NCI-H1930 (cell line): Measurements from ENCODE around the gene FAM135A.

Source experiments
- DNase-seq, 2 experiments: peaks; one replicate each; lab custom pipeline; 2025; lab: John Stamatoyannopoulos, UW

Gene FAM135A

GRCh38 chr6:70413114-70413991, at the start of gene FAM135A:
Gene FAM135A (plus strand): TSS chr6:70413508. CDS start chr6:70428343, 14,835 bp downstream.
- DNase-seq = peak; percentile 98

GRCh38 chr6:70363741-70364493, 49.4 kb upstream of the FAM135A start:
- DNase-seq = no peak

- peak; percentile 5 to 37 for DNase-seq
These were observed 43.9 kb upstream of the FAM135A start for GRCh38 chr6:70369332-70369950.

GRCh38 chr6:70370496-70370895, 42.8 kb upstream of the FAM135A start:
- no peak for DNase-seq

- peak; percentile 16 to 56 for DNase-seq
These were observed 41.7 kb upstream of the FAM135A start for GRCh38 chr6:70371454-70372105.

- no peak for DNase-seq
These were observed 38.1 kb upstream of the FAM135A start for GRCh38 chr6:70375166-70375565.

GRCh38 chr6:70375882-70376281, 37.4 kb upstream of the FAM135A start:
- DNase-seq = no peak

GRCh38 chr6:70376628-70377027, 36.7 kb upstream of the FAM135A start:
- no peak for DNase-seq

GRCh38 chr6:70377372-70377771, 35.9 kb upstream of the FAM135A start:
- DNase-seq = no peak

GRCh38 chr6:70379473-70380013, 33.8 kb upstream of the FAM135A start:
- DNase-seq = no peak

- no peak for DNase-seq
These were observed 33.1 kb upstream of the FAM135A start for GRCh38 chr6:70380252-70380651.

GRCh38 chr6:70380771-70381416, 32.4 kb upstream of the FAM135A start:
- DNase-seq = no peak

- no peak for DNase-seq
These were observed 31.9 kb upstream of the FAM135A start for GRCh38 chr6:70381417-70381782.

GRCh38 chr6:70385901-70386300, 27.4 kb upstream of the FAM135A start:
- no peak for DNase-seq

- no peak for DNase-seq
These were observed 24.5 kb upstream of the FAM135A start for GRCh38 chr6:70388814-70389213.

GRCh38 chr6:70389261-70389660, 24.0 kb upstream of the FAM135A start:
- no peak for DNase-seq

- DNase-seq = peak; percentile 72 to 78
These were observed 23.2 kb upstream of the FAM135A start for GRCh38 chr6:70390067-70390466.

- no peak for DNase-seq
These were observed 21.8 kb upstream of the FAM135A start for GRCh38 chr6:70391492-70391891.

- no peak for DNase-seq
These were observed 18.6 kb upstream of the FAM135A start for GRCh38 chr6:70394518-70395300.

- no peak for DNase-seq
These were observed 18.0 kb upstream of the FAM135A start for GRCh38 chr6:70395301-70395672.

- DNase-seq = no peak
These were observed 17.1 kb upstream of the FAM135A start for GRCh38 chr6:70396163-70396562.
